Activated naive CD8-positive, alpha-beta T cell (primary cell): ENCODE measurements around the gene RSAD1.

ENCODE experiments used
- H3K27ac Mint-ChIP-seq: one replicate; pipeline ENCODE4 v1.8.0; 2021; ENCODE audit warnings: mixed read lengths
- H3K27me3 Mint-ChIP-seq: one replicate; pipeline ENCODE4 v1.8.0; 2021; ENCODE audit warnings: mixed read lengths
- H3K36me3 Mint-ChIP-seq: one replicate; pipeline ENCODE4 v1.8.0; 2021; ENCODE audit warnings: mixed read lengths
- H3K4me1 Mint-ChIP-seq: one replicate; pipeline ENCODE4 v1.8.0; 2021; ENCODE audit warnings: low read depth, mixed read lengths
- H3K4me3 Mint-ChIP-seq: one replicate; pipeline ENCODE4 v1.8.0; 2021; ENCODE audit warnings: mild to moderate bottlenecking, mixed read lengths
- H3K9me3 Mint-ChIP-seq: one replicate; pipeline ENCODE4 v1.8.0; 2021; ENCODE audit warnings: low read depth, mixed read lengths

Gene RSAD1

DNA sequence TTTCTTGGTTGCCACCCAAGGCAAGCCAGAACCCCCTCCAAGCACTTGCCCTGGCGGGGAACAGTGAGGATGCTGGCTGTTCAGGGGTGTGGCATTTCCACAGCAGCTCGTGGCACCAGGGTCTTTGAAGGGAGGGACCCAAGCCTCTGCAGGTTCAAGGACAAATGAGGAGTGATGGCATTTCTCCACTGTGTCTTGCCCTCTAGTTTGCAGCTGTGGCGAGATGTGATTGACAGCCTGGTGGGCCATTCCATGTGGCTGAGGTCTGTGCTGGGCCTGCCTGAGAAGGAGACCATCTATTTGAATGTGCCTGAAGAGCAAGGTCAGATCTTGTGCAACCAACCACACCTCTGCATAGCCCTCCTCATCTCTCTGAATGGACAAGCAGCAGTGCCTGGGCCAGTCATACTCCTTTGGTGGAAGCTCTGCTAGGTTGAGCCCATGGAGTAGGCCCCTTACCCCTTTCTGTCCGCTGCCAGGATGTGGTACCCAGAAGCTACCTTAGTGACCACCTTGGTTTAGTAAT is 49.4 kb downstream of the RSAD1 start:
- Mint-ChIP-seq H3K9me3 (no peaks in the 10 kb centered on the region), H3K36me3 (peaks cover 2% of the 10 kb centered on the region), H3K4me3 (no peak overlapping the region), H3K4me1 (peaks cover 10% of the 10 kb centered on the region), H3K27me3 (peaks cover 23% of the 10 kb centered on the region), H3K27ac (no peak overlapping the region)

DNA sequence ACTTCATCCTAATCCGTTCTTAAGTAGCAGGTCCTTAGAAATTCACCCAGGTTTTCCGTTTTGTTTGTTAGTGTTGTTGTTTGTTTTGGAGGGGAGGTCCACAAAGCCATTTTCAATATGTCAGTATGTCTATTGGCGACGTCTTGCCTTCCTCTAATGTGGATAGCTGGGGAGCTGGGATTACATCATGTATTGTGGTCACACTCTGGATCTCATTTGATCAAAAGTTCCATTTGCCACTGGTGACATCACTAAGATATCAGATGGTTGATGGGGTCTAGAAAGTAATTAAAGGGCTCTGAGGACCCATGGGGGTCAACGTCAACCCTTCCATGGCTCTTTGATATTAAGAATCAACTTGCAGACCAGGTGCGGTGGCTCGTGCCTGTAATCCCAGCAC is 51.2 kb downstream of the RSAD1 start:
- Mint-ChIP-seq H3K27ac (no peak overlapping the region), H3K4me1 (peaks cover 23% of the 10 kb centered on the region), H3K36me3 (peaks cover 2% of the 10 kb centered on the region), H3K27me3 (peaks cover 31% of the 10 kb centered on the region), H3K9me3 (no peaks in the 10 kb centered on the region), H3K4me3 (no peak overlapping the region)

DNA sequence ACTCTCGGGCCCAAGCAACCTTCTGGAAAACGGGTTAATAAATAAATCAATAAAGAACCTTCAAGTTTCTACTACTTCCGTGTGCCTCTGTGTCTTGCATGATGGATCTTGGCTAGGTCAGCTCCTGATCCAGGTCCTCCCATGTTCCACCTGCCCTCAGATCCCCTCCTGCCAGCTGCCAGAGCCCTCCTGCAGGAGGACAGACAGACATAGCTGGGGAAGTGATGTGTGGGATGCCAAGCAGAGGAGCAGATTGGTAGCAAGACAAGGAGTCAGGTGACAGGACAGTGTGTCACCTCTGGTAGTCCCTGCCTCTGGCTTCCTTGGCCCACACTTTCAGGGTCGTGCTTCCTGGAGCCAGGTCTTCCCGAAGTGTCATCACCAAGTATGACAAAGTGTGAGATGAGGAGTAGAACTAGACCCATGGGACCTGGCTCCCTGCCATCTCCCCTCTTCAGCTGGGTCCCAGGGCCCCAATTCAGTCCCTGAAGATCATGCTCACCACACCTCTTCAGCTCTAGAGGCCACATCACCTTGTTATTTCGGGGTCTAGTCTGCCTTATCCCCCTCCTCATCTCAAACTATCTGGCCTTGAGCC is 52.9 kb downstream of the RSAD1 start:
- peaks cover 2% of the 10 kb centered on the region for H3K36me3 Mint-ChIP-seq
- peaks cover 34% of the 10 kb centered on the region for H3K27me3 Mint-ChIP-seq
- H3K4me1 Mint-ChIP-seq, result peaks cover 23% of the 10 kb centered on the region
- no peaks in the 10 kb centered on the region for H3K9me3 Mint-ChIP-seq
- no peak overlapping the region for H3K27ac Mint-ChIP-seq
- H3K4me3 Mint-ChIP-seq, result no peak overlapping the region

DNA sequence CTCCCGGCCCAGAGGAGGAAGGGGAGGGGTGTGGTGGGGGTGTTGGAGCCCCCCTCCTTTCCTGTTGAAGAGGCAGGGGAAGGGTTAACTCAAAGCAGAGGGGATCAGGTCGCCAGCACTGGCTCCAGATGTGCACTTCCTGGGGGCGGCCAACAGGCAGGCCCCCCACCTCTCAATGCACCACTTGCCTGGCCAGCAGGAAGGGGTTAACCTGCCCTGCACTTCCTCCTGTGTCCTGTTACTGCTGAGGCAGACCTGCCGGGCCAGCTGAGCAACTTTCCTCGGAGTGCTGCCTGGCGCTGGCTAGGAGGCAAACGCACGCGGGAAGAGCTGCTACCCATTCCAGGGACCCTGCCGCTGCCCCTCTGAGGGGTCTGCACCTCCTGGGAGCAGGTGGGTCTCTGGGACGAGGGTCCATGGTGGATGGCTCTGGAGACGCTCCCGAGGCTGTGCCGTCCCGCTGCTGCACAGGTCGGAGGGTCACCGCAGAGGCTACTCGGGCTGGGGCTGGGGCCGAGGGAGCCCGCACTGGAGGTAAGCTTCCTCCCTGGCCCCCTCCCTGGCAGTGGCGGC is 53.9 kb downstream of the RSAD1 start, which contains the start of gene EPN3:
TSS of gene EPN3 (plus strand) at position 284 of the 573 bp plus-strand sequence. CDS start 3,822 bp downstream, outside the sequence.
- Mint-ChIP-seq H3K4me1 (peaks cover 23% of the 10 kb centered on the region), H3K27me3 (peaks cover 34% of the 10 kb centered on the region), H3K9me3 (no peaks in the 10 kb centered on the region), H3K4me3 (peak within 1 kb of the TSS; percentile 61), H3K36me3 (peaks cover 2% of the 10 kb centered on the region), H3K27ac (no peak within 1 kb of the TSS)

DNA sequence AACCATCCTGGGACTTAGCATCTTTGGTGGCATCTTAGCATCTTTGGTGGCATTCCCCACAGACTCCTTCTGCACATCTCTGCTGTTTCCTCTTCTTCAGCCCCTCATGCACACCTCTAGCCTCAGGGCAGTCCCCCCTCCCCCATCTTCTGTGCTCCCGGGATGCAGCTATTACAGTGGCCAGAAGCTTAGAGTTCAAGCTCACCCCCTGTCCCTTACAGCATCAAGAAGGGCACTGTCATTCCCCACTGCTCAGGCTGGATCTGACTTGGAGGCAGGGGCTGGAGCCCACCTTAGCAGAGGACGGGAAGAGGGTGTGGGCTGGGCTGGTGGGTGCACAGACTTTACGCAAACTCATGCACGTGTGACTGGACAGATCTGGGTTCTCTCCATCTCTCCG is 54.5 kb downstream of the RSAD1 start:
- Mint-ChIP-seq H3K27ac (no peak overlapping the region), H3K9me3 (no peaks in the 10 kb centered on the region), H3K4me3 (peak overlapping the region; percentile 61), H3K27me3 (peaks cover 34% of the 10 kb centered on the region), H3K4me1 (peaks cover 23% of the 10 kb centered on the region), H3K36me3 (peaks cover 2% of the 10 kb centered on the region)

DNA sequence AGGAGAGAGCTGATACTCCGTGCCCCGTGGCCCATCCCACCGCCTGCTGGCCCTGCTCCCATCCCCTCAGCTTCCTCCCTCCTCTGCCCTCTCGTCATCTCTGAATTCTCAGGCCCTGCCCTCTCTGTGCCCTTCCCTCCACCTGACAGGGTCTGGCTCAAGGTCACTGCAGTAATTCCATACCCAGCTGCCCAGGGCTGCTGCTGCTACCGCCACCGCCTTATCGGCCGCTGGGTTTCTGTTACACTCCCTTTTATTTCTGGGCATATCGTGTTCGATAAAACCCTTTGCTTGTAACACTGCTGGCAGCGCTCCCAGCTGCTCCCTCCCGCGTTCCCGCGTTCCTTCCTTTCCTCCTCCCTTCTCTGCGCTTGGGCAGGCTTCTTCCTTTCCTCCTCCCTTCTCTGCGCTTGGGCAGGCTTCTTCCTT is 55.1 kb downstream of the RSAD1 start:
- peaks cover 23% of the 10 kb centered on the region for H3K4me1 Mint-ChIP-seq
- H3K27me3 Mint-ChIP-seq, result peaks cover 32% of the 10 kb centered on the region
- H3K27ac Mint-ChIP-seq, result no peak overlapping the region
- H3K36me3 Mint-ChIP-seq, result peaks cover 2% of the 10 kb centered on the region
- peak overlapping the region; percentile 61 for H3K4me3 Mint-ChIP-seq
- H3K9me3 Mint-ChIP-seq, result no peaks in the 10 kb centered on the region

DNA sequence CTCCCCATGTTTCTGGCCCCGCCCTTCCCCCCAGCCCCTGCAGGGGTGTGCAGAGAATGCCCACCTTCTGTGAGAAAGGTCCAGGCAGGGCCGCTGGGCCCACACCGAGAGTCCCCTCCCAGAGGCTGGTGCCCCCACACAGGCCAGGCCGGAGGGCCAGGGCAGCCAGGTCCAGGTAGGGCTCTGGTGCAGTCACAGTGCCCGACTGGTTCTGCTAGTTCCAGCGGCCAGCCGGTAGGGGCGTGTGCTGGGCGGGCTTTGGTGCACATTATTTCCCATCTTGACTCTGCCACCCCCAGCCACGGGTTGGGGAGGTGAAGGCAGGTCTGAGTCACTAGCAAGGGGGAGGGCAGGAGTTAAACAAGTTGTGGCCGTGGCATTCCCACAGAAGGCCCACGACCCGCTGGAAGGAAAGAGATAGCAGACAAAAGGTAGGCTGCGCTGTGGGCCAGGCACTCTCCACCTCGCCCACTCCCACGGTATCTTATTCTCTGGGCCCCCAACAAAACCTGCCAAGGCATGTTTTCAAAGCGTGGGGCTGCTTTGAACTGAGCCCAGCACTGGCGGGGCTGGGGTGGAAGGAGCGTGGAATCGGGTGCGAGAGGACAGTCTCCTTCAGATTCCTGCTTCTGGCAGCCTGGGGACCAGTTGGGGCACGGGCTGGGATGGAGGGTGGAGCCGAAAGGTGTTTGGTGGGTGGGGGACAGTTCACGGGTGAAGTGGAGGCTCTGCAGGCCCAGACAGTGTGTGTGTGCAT is 55.7 kb downstream of the RSAD1 start:
- Mint-ChIP-seq H3K36me3 (peaks cover 2% of the 10 kb centered on the region), H3K27me3 (peaks cover 28% of the 10 kb centered on the region), H3K4me3 (peak overlapping the region; percentile 61), H3K4me1 (peaks cover 23% of the 10 kb centered on the region), H3K27ac (no peak overlapping the region), H3K9me3 (no peaks in the 10 kb centered on the region)

DNA sequence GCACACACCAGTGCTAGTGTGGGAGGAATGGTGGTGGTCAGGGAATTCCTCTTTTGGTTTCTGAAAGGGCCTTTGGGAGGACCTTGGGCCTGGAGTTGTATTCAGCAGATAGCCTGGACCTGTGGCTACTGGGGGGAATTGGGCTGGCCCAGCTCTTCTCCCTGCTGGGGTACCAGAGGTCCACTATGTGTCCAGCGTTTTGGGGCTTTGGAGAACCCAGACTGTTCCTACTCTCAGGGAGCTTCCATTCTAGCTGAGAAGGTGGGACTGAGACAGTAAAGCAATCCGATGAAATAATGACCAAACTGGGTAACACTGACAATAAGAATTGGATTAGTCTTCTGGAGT is 56.3 kb downstream of the RSAD1 start:
- Mint-ChIP-seq H3K4me1 (peaks cover 23% of the 10 kb centered on the region), H3K27me3 (peaks cover 23% of the 10 kb centered on the region), H3K9me3 (no peaks in the 10 kb centered on the region), H3K4me3 (no peak overlapping the region), H3K27ac (no peak overlapping the region), H3K36me3 (peaks cover 2% of the 10 kb centered on the region)

DNA sequence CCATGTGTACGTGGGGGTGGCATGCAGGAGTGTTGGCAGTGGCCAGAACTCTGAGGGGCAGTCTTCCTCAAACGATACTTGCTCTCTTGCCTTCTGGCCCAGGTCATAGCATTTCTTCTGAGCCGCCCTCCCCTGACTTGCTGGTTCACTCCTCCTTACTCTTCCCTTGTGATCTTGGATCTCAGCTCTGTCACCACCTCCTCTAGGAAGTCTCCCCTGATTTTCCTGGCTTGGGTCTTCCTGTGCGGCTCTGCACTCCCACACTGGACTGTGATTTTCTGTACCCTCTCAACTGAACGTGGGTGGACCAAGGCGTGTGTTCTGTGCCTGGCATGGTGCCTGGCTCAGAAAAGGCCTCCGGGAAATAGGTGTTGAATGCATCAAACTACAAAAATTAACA is 56.7 kb downstream of the RSAD1 start:
- Mint-ChIP-seq H3K9me3 (no peaks in the 10 kb centered on the region), H3K4me3 (no peak overlapping the region), H3K36me3 (peaks cover 2% of the 10 kb centered on the region), H3K4me1 (peaks cover 23% of the 10 kb centered on the region), H3K27me3 (peaks cover 22% of the 10 kb centered on the region), H3K27ac (no peak overlapping the region)
